Measurements from ENCODE around the gene RTN4RL1. TPM values are rescaled to one million over a fixed set of nuclear protein-coding genes. Genes with fewer than 3 reads are reported as not detected.

RTN4RL1 gene
- total and polyA plus RNA-seq, 9 of the 15 experiments (the other 6 are each of a cell fraction or from before 2014, with no cell fraction given): 0.04 to 0.06 (median 0.04) TPM; not detected in 5

DNA sequence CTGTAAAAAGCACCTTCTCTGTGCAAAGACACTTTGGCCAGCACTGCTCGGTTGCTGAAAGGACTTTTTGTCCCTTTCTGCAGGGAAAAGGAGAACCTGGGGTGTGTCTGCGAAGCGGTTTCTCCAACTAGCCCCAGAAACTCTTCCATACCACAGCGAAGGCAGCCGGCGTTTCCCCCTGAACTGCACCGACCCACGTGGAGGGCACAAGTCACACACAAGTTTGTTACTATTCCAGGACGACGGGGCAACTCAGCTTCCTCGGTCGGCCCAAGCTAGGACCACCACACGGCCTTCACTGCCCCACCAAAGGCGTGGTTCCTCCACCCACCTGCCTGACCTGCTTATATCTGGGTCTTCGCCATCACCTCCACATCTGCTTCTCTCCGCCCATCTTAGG is 1.9 kb downstream of the RTN4RL1 start (continued):
- TF ChIP-seq ZNF408 (CRISPR knock-in tag; IDR thresholded peaks at IDR 0.05; ENCODE audit: low read depth): no peak
- TF ChIP-seq ZNF239 (CRISPR knock-in tag; IDR thresholded peaks at IDR 0.05): no peak
- TF ChIP-seq TSC22D4 (tag; IDR thresholded peaks at IDR 0.05): no peak
- TF ChIP-seq, protein P1, sequence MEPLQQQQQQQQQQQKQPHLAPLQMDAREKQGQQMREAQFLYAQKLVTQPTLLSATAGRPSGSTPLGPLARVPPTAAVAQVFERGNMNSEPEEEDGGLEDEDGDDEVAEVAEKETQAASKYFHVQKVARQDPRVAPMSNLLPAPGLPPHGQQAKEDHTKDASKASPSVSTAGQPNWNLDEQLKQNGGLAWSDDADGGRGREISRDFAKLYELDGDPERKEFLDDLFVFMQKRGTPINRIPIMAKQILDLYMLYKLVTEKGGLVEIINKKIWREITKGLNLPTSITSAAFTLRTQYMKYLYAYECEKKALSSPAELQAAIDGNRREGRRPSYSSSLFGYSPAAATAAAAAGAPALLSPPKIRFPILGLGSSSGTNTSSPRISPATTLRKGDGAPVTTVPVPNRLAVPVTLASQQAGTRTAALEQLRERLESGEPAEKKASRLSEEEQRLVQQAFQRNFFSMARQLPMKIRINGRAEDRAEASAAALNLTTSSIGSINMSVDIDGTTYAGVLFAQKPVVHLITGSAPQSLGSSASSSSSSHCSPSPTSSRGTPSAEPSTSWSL (CRISPR knock-in tag; IDR thresholded peaks at IDR 0.05; ENCODE audit: borderline replicate concordance): no peak
- TF ChIP-seq CBX1 (IDR thresholded peaks at IDR 0.05; ENCODE audit: low read depth): no peak
- no peak for TF ChIP-seq ZNF444 (CRISPR knock-in tag; IDR thresholded peaks at IDR 0.05)
- TF ChIP-seq RCOR1 (IDR thresholded peaks at IDR 0.05; ENCODE audit: borderline replicate concordance in 1 of 2, low read depth in 2 of 2, low read length in 2 of 2): no peak

DNA sequence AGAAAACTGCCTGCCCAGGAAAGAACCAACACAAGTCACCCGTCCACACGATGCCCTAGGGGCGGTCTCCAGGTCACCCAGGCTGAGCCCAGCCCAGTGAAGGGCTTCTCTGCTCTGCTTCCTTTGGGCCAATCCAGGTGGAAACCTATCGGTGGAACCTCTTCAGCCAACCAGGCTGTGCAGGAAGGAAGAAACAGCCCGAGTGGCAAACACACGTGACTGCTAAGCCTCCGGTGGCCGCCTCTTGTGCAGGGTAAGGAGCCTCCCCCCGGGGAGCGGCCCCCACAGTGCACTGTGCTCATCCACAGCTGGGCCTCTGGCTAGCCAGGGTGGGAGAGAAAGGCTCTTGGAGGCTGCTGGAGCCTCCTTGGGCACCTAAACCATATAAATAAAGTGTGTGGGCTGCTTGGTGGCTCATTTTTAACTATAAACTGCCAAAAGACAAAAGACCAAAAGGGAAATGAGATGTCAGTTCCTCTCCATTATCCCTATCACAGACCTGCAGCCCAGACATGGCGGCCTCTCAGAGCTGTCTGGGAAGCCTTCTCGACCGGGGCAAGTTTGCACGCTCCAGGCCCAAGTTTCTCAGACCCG is 2.4 kb downstream of the RTN4RL1 start:
- no peaks in the 10 kb centered on the region for H3K9me3 ChIP-seq (replicated peaks; ENCODE audit: control insufficient read depth, insufficient read depth, low read depth, low read length)
- DNase-seq (ENCODE audit: extremely low read depth in 1 of 4, low spot score in 3 of 4): no peak
- POLR2A ChIA-PET: no interaction called here
- no peak for TF ChIP-seq MTF1 (CRISPR knock-in tag; IDR thresholded peaks at IDR 0.05; ENCODE audit: borderline replicate concordance)
- no peak for TF ChIP-seq NRF1 (conservative IDR thresholded peaks at IDR 0.05 in 1 of 2, IDR thresholded peaks at IDR 0.05 in 1 of 2)
- no peak for TF ChIP-seq TAF1 (IDR thresholded peaks at IDR 0.05; ENCODE audit: control insufficient read depth, extremely low read depth, insufficient read depth, low read length, severe bottlenecking)

More for the DNA sequence above, 2.4 kb downstream of the RTN4RL1 start:
- H3K4me1 ChIP-seq (replicated peaks in 1 of 2; ENCODE audit: control insufficient read depth in 2 of 2, insufficient read depth in 2 of 2, low read length in 2 of 2): peaks cover 2 to 28% of the 10 kb centered on the region in 2 experiments; a peak in 3 of 5 replicates
- H3K9ac ChIP-seq (ENCODE audit: insufficient read depth in 1 of 2, low read depth in 2 of 2, low read length in 2 of 2): no peak overlapping the region
- H3K4me2 ChIP-seq (ENCODE audit: insufficient read depth, low read length): no peak overlapping the region
- no peaks in the 10 kb centered on the region for H3K79me2 ChIP-seq (ENCODE audit: control insufficient read depth, insufficient read depth, low read length)
- no peaks in the 10 kb centered on the region for H3K36me3 ChIP-seq (ENCODE audit: control insufficient read depth, insufficient read depth, low read length)
- H4K20me1 ChIP-seq (replicated peaks; ENCODE audit: control insufficient read depth, insufficient read depth, low read length): peaks cover 3% of the 10 kb centered on the region; the same call in 1 of the 2 replicates
- WGBS (ENCODE audit: insufficient coverage, low coverage, missing lambda C conversion rate): 11% methylated on average over 7 of the region's 15 CpGs
- CTCF ChIA-PET (ENCODE audit: low intra/inter-chr PET ratio): no interaction called here
- no peak overlapping the region for H3K4me3 ChIP-seq
- ATAC-seq (no peak), FAIRE-seq (no peak)
- in situ Hi-C loops (cut with MboI) (no loop called here), intact Hi-C loops (cut with micrococcal nuclease) (no loop called here)
- peaks cover 13 to 58% of the 10 kb centered on the region in 2 experiments for H3K27me3 ChIP-seq (ENCODE audit: control insufficient read depth in 2 of 2, insufficient read depth in 2 of 2, low read length in 2 of 2)
- no peak overlapping the region for H3K27ac ChIP-seq (ENCODE audit: extremely low read depth, low read depth, low read length)
- BruUV-seq (replicated peaks): no TSS peak
- H2AFZ ChIP-seq (ENCODE audit: low read depth, low read length): no peak overlapping the region
- H3K9me1 ChIP-seq (ENCODE audit: control insufficient read depth, insufficient read depth, low read length): no peaks in the 10 kb centered on the region
